K562 (cell line): ENCODE results near the gene POLE2. TPM values are rescaled to one million over a fixed set of nuclear protein-coding genes. Genes with fewer than 3 reads are reported as not detected.

Experiments used
- ATAC-seq: fragments of 200-7000 bp; cut with Tn5 transposase; 3 replicates; pipeline ENCODE4 v1.9.1; 2020; ENCODE audit warnings: moderate library complexity
- BruUV-seq: library from RNA; stranded (reverse); fragments of 400-500 nt; replicated peaks from 2 replicates; lab custom pipeline; 2021; lab: Mats Ljungman, UMichigan
- CTCF ChIA-PET: fragments of 300-600 bp; formaldehyde crosslinking; extraction: SDS; loops from one replicate; lab custom pipeline; 2021; ENCODE audit warnings: low intra/inter-chr PET ratio; lab: Yijun Ruan, JAX
- POLR2A ChIA-PET: fragments of 300-600, 350-650 bp; sonication (Branson Sonifier 250); formaldehyde crosslinking; extraction: SDS; loops from one replicate; lab custom pipeline; 2021; ENCODE audit warnings: antibody characterized with exemption, inconsistent platforms; lab: Yijun Ruan, JAX
- DNase-seq, 4 experiments: peaks; one replicate each; pipeline versions ENCODE4 v3.0.0 to v3.0.0-alpha.2; 2011 to 2018; ENCODE audit warnings: low spot score in 3 of 4, mixed read lengths in 3 of 4; ENCODE audit errors: extremely low read depth in 1 of 4
- FAIRE-seq: peaks from 2 replicates; lab custom pipeline; 2011; peaks lifted over from hg19 to GRCh38; lab: Jason Lieb, UNC
- H2AFZ ChIP-seq: 2 replicates; pipeline ENCODE4 v1.6.0; 2011; ENCODE audit warnings: low read depth, low read length, control low read depth, inconsistent platforms
- H3K27ac ChIP-seq: fragments of 200-600 bp; 3 replicates; pipeline ENCODE4 v1.8.0; 2011; ENCODE audit warnings: low read depth, mild to moderate bottlenecking, control low read depth, inconsistent platforms, low read length, moderate library complexity, mixed read lengths; ENCODE audit errors: extremely low read depth
- H3K27me3 ChIP-seq, 2 experiments: fragments of 300-600 bp in 1 of 2; 2 replicates in 1 of 2; 3 replicates in 1 of 2; pipeline versions ENCODE4 v1.6.0 to v1.8.0; 2011; ENCODE audit warnings: inconsistent platforms in 2 of 2, low read length in 2 of 2, mild to moderate bottlenecking in 1 of 2, mixed read lengths in 1 of 2, moderate library complexity in 1 of 2; ENCODE audit not compliant: control insufficient read depth in 2 of 2, insufficient read depth in 2 of 2
- H3K36me3 ChIP-seq: fragments of 300-600 bp; 3 replicates; pipeline ENCODE4 v1.8.0; 2011; ENCODE audit warnings: mild to moderate bottlenecking, low read length, inconsistent platforms; ENCODE audit not compliant: control insufficient read depth, insufficient read depth
- H3K4me1 ChIP-seq, 2 experiments: fragments of 200-600 bp in 1 of 2; replicated peaks in 1 of 2; 2 replicates in 1 of 2; 3 replicates in 1 of 2; pipeline versions ENCODE4 v1.5.1 to v1.8.0; 2011; ENCODE audit warnings: inconsistent platforms in 2 of 2, low read length in 2 of 2, mild to moderate bottlenecking in 1 of 2, mixed read lengths in 1 of 2, moderate library complexity in 1 of 2; ENCODE audit not compliant: control insufficient read depth in 2 of 2, insufficient read depth in 2 of 2
- H3K4me2 ChIP-seq: 2 replicates; pipeline ENCODE4 v1.6.1; 2011; ENCODE audit warnings: low read length, control low read depth, inconsistent platforms, mixed read lengths; ENCODE audit not compliant: insufficient read depth
- H3K4me3 ChIP-seq: fragments of 200-600 bp; sonication (generic), shearing (Covaris generic); 2 replicates; pipeline ENCODE4 v1.5.1; 2016; ENCODE audit warnings: control low read depth, inconsistent platforms
- H3K79me2 ChIP-seq: fragments of 200-600 bp; 3 replicates; pipeline ENCODE4 v1.8.0; 2011; ENCODE audit warnings: low read length, inconsistent platforms; ENCODE audit not compliant: control insufficient read depth, insufficient read depth
- H3K9ac ChIP-seq, 2 experiments: 2 replicates each; pipeline versions ENCODE4 v1.6.0 to v1.6.1; 2011; ENCODE audit warnings: low read depth in 2 of 2, low read length in 2 of 2, control low read depth in 1 of 2, inconsistent platforms in 1 of 2, mild to moderate bottlenecking in 1 of 2, mixed read lengths in 1 of 2; ENCODE audit not compliant: insufficient read depth in 1 of 2
- H3K9me1 ChIP-seq: one replicate; pipeline ENCODE4 v1.6.0; 2011; ENCODE audit warnings: inconsistent platforms, mild to moderate bottlenecking, low read length, moderate library complexity; ENCODE audit not compliant: control insufficient read depth, insufficient read depth
- H3K9me3 ChIP-seq: replicated peaks from 2 replicates; pipeline ENCODE4 v1.5.1; 2011; ENCODE audit warnings: low read depth, low read length, inconsistent platforms; ENCODE audit not compliant: control insufficient read depth, insufficient read depth
- H4K20me1 ChIP-seq: replicated peaks from 2 replicates; pipeline ENCODE4 v1.6.1; 2011; ENCODE audit warnings: low read length, inconsistent platforms, mixed read lengths; ENCODE audit not compliant: control insufficient read depth, insufficient read depth
- CEBPG ChIP-seq, 3 experiments: fragments of 200-800 bp in 1 of 3; sonication (Bioruptor generic) in 1 of 3; sonication (generic) in 1 of 3; formaldehyde crosslinking in 1 of 3; IDR thresholded peaks in 2 of 3; conservative IDR thresholded peaks in 1 of 3; 2 replicates each; pipeline versions ENCODE4 v1.6.1 to v1.8.0; 2016 to 2022; ENCODE audit warnings: missing compliant biosample characterization in 2 of 3, missing genetic modification characterization in 2 of 3, mild to moderate bottlenecking in 1 of 3, missing genetic modification reagents in 1 of 3
- FOSL1 ChIP-seq: fragments of 200-800 bp; sonication (Bioruptor generic); conservative IDR thresholded peaks from 2 replicates; pipeline ENCODE4 v1.6.1; 2016; ENCODE audit warnings: missing genetic modification characterization, missing compliant biosample characterization
- MEIS2 ChIP-seq: fragments of 450-650 bp; IDR thresholded peaks from 2 replicates; pipeline ENCODE4 v1.6.1; 2014; ENCODE audit warnings: mild to moderate bottlenecking; ENCODE audit not compliant: partially characterized antibody
- ZNF146 ChIP-seq: IDR thresholded peaks from one replicate; pipeline ENCODE4 v1.6.1; 2018; ENCODE audit warnings: missing compliant biosample characterization; ENCODE audit not compliant: unreplicated experiment
- ZNF780A ChIP-seq: fragments of 250-450 bp; sonication (Bioruptor Pico); IDR thresholded peaks from 2 replicates; pipeline ENCODE4 v1.5.0; 2021; ENCODE audit warnings: mild to moderate bottlenecking
- WGBS: fragments of 100-300 bp; shearing (Covaris generic); methylation state at CpG from one replicate; pipeline ENCODE4 v1.1.6; 2016; ENCODE audit warnings: low coverage, mixed read lengths; ENCODE audit not compliant: insufficient coverage; ENCODE audit errors: missing lambda C conversion rate; 5-methylcytosine and 5-hydroxymethylcytosine counted together
- in situ Hi-C: fragments of 300-500 bp; cut with MboI; formaldehyde crosslinking; loops from 4 replicates; pipeline ENCODE4 v1.15.0; 2018; ENCODE audit warnings: inconsistent platforms, mixed read lengths
- intact Hi-C: fragments of 100-400 bp; cut with micrococcal nuclease; formaldehyde crosslinking; loops from 2 replicates; pipeline ENCODE4 v1.14.2; 2022
- polyA plus RNA-seq, 8 experiments: library from polyadenylated mRNA; depleted of rRNA in 4 of 8; stranded (reverse) in 5 of 8; unstranded in 3 of 8; fragments of >200 nt; fragmentation: Nextera tagmentation in 2 of 8; fragmentation: Illumina TruSeq in 1 of 8; extraction: Ambion mirVana in 2 of 8; extraction: Trizol in 1 of 8; gene quantifications; 2 replicates each; pipeline versions ENCODE4 v1.2.1 to v1.2.3, GENCODE V29; 2011 to 2014; ENCODE audit warnings: inconsistent platforms in 1 of 8, missing spikeins in 1 of 8
- total RNA-seq, 7 experiments: library from RNA; depleted of rRNA in 6 of 7; stranded (reverse); fragments of >200 nt in 6 of 7; fragmentation: Illumina TruSeq in 2 of 7; extraction: Trizol in 2 of 7; gene quantifications; 2 replicates each; pipeline versions ENCODE4 v1.2.1 to v1.2.3, GENCODE V29; 2011 to 2021; ENCODE audit warnings: low replicate concordance in 1 of 7
- TF ChIP-seq, protein P1 (sequence below), 2 experiments: fragments of 450-650 bp in 1 of 2; sonication (generic) in 1 of 2; formaldehyde crosslinking in 1 of 2; IDR thresholded peaks in 1 of 2; conservative IDR thresholded peaks in 1 of 2; 2 replicates each; pipeline versions ENCODE4 v1.6.1 to v1.8.1; 2016 to 2023; ENCODE audit warnings: mild to moderate bottlenecking in 2 of 2, moderate library complexity in 2 of 2, inconsistent platforms in 1 of 2, missing genetic modification reagents in 1 of 2

POLE2 gene
- total and polyA plus RNA-seq, 9 of the 15 experiments (the other 6 are each of a cell fraction or from before 2014, with no cell fraction given): 30.7 to 78.4 (median 55.4) TPM

DNA sequence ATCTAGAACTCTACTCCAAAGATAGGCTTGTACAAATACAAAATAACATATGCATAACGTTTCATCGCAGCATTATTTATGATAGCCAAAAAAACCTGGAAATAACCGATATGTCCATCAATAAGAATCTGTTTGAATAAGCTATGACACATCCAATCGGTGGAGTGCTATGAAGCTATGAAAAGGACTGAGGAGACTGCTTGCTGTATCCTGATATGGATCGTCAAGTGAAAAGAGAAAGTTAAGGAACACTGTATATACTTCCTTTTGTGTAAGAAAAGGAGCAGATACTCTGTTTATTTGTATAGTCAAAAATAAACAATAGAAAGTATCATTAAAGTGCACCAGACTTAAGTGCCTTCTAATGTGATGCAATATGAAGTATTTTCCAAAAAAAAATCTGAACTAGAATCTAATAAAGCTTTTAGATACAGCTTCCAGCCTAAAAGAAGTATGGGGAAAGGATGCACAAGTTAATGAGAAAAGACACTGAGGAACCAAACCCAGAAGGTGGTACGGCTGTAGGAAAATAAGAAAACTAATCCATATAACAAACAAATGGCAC lies 4.3 kb upstream of the POLE2 start:
- WGBS: 3% methylated on average over 6 of the region's 6 CpGs
- BruUV-seq: TSS peak; percentile 32
- TF ChIP-seq FOSL1 (0 out of 2 replicates have a peak, but pooled peaks have one; percentile 18), ZNF146 (CRISPR knock-in tag) (peak; percentile 91), MEIS2 (peak; percentile 13), CEBPG (CRISPR knock-in tag; IDR thresholded peaks at IDR 0.05) (no peak), CEBPG (tag; conservative IDR thresholded peaks at IDR 0.05 in 1 of 2, IDR thresholded peaks at IDR 0.05 in 1 of 2) (peak; percentile 59 to 74), ZNF780A (CRISPR knock-in tag) (no peak)
- TF ChIP-seq, protein P1, sequence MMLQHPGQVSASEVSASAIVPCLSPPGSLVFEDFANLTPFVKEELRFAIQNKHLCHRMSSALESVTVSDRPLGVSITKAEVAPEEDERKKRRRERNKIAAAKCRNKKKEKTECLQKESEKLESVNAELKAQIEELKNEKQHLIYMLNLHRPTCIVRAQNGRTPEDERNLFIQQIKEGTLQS (IDR thresholded peaks at IDR 0.05): peak; percentile 29; the same call in 1 of the 2 replicates
- TF ChIP-seq, protein P1 (CRISPR knock-in tag; conservative IDR thresholded peaks at IDR 0.05): no peak
- Histone ChIP-seq H3K9me1 (no peaks in the 10 kb centered on the region), H3K4me1 (peaks cover 11 to 14% of the 10 kb centered on the region in 2 experiments; a peak in 4 of 5 replicates), H2AFZ (peak overlapping the region; percentile 93), H3K4me3 (peak overlapping the region; percentile 65), H3K4me2 (peak overlapping the region; percentile 91), H3K27ac (peak overlapping the region; percentile 91), H3K27me3 (no peaks in the 10 kb centered on the region), H3K9me3 (no peaks in the 10 kb centered on the region), H3K36me3 (no peaks in the 10 kb centered on the region), H4K20me1 (no peaks in the 10 kb centered on the region), H3K9ac (peak overlapping the region in 1 of 2 experiments; percentile 88; a peak in 2 of 4 replicates), H3K79me2 (peaks cover 7% of the 10 kb centered on the region)
- in situ Hi-C loops (no loop called here), intact Hi-C loops (no loop called here)
- POLR2A ChIA-PET: interaction anchor here (1.0 to 2.0 kb wide), 2 partner anchors 75 to 77 kb away, joined by 3 to 16 read pairs; partner anchors contain the start of gene KLHDC2
- peak; percentile 25; the same call in 2 of the 3 replicates for ATAC-seq
- CTCF ChIA-PET: no interaction called here
- FAIRE-seq: peak; percentile 61
- peak in 1 of 4 experiments; percentile 32 for DNase-seq
